ENCODE data around the gene IPO13.
A peak's percentile ranks its signal among the peaks of the same experiment; 100 is the strongest.

Gene IPO13

GRCh38 chr1:43930949-43931275, 15.8 kb upstream of the IPO13 start:
- no peak for DNase-seq

GRCh38 chr1:43931711-43932660, 14.8 kb upstream of the IPO13 start:
- DNase-seq = no peak

- DNase-seq = peak; percentile 33
Measured at GRCh38 chr1:43932786-43933385, 13.9 kb upstream of the IPO13 start.

- peak; percentile 51 for DNase-seq
Measured at GRCh38 chr1:43933386-43934100, 13.2 kb upstream of the IPO13 start, which contains the start of gene ARTN. Gene ARTN (plus strand): TSS chr1:43933801. CDS start chr1:43935657, 1,856 bp downstream.

GRCh38 chr1:43934101-43934985, 12.4 kb upstream of the IPO13 start:
- peak; percentile 70 for DNase-seq

- DNase-seq = no peak
Measured at GRCh38 chr1:43934986-43935324, 11.8 kb upstream of the IPO13 start.

GRCh38 chr1:43935711-43936427, 10.9 kb upstream of the IPO13 start:
- DNase-seq = no peak

GRCh38 chr1:43936431-43937151, 10.2 kb upstream of the IPO13 start:
- no peak for DNase-seq

- DNase-seq = no peak
Measured at GRCh38 chr1:43937179-43937865, 9.4 kb upstream of the IPO13 start.

- DNase-seq = no peak
Measured at GRCh38 chr1:43938383-43938782, 8.4 kb upstream of the IPO13 start.

- no peak for DNase-seq
Measured at GRCh38 chr1:43938892-43939587, 7.7 kb upstream of the IPO13 start.

GRCh38 chr1:43942411-43942810, 4.3 kb upstream of the IPO13 start:
- no peak for DNase-seq

GRCh38 chr1:43944860-43945259, 1.9 kb upstream of the IPO13 start:
- no peak for DNase-seq

- DNase-seq = no peak
Measured at GRCh38 chr1:43945674-43946235, 995 bp upstream of the IPO13 start.

GRCh38 chr1:43947061-43947873, 517 bp downstream of the IPO13 start:
- DNase-seq = no peak

GRCh38 chr1:43947874-43948437, 1.2 kb downstream of the IPO13 start:
- DNase-seq = no peak

- no peak for DNase-seq
Measured at GRCh38 chr1:43949678-43950077, 2.9 kb downstream of the IPO13 start.
